ENCODE results near the gene PDLIM7. TPM values are rescaled to one million over a fixed set of nuclear protein-coding genes. Genes with fewer than 3 reads are reported as not detected.

PDLIM7 gene
- total and polyA plus RNA-seq, 2 donors (not counting 3 experiments of a cell fraction or from before 2014, with no cell fraction given), result 314 to 318 TPM

DNA sequence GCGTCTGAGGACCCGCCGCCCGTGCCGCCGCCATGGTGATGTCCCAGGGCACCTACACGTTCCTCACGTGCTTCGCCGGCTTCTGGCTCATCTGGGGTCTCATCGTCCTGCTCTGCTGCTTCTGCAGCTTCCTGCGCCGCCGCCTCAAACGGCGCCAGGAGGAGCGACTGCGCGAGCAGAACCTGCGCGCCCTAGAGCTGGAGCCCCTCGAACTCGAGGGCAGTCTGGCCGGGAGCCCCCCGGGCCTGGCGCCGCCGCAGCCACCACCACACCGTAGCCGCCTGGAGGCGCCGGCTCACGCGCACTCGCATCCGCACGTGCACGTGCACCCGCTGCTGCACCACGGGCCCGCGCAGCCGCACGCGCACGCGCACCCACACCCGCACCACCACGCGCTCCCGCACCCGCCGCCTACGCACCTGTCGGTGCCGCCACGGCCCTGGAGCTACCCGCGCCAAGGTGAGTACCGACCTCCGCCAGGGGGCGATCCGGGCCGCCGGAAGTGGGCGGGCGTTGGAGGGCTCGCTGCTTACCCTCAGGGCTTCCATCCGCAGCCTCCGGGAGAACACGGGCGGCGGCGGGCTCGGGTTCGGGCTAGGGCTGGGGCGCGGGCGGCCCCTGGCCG is 42.3 kb downstream of the PDLIM7 start:
- TF ChIP-seq, protein P1, sequence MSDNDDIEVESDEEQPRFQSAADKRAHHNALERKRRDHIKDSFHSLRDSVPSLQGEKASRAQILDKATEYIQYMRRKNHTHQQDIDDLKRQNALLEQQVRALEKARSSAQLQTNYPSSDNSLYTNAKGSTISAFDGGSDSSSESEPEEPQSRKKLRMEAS (IDR thresholded peaks at IDR 0.05; ENCODE audit: insufficient read depth, insufficient read length), result peak; percentile 31
- peak; percentile 82 for TF ChIP-seq POLR2AphosphoS5 (IDR thresholded peaks at IDR 0.05; ENCODE audit: insufficient read depth, low read depth, low read length)
- no peak for TF ChIP-seq JUN (IDR thresholded peaks at IDR 0.05; ENCODE audit: borderline replicate concordance, insufficient read depth, insufficient read length, low read depth)
- TF ChIP-seq, protein P2, sequence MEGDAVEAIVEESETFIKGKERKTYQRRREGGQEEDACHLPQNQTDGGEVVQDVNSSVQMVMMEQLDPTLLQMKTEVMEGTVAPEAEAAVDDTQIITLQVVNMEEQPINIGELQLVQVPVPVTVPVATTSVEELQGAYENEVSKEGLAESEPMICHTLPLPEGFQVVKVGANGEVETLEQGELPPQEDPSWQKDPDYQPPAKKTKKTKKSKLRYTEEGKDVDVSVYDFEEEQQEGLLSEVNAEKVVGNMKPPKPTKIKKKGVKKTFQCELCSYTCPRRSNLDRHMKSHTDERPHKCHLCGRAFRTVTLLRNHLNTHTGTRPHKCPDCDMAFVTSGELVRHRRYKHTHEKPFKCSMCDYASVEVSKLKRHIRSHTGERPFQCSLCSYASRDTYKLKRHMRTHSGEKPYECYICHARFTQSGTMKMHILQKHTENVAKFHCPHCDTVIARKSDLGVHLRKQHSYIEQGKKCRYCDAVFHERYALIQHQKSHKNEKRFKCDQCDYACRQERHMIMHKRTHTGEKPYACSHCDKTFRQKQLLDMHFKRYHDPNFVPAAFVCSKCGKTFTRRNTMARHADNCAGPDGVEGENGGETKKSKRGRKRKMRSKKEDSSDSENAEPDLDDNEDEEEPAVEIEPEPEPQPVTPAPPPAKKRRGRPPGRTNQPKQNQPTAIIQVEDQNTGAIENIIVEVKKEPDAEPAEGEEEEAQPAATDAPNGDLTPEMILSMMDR (IDR thresholded peaks at IDR 0.05; ENCODE audit: extremely low read depth in 1 of 2, insufficient read depth in 1 of 2, low read depth in 1 of 2, low read length in 2 of 2), result peak; percentile 63 to 73
- TF ChIP-seq POLR2A (IDR thresholded peaks at IDR 0.05; ENCODE audit: low read depth, low read length), result no peak
- Histone ChIP-seq H3K27ac (ENCODE audit: insufficient read depth, low read depth, low read length) (peak overlapping the region; percentile 77), H3K9me3 (replicated peaks; ENCODE audit: control insufficient read depth, insufficient read depth, low read length) (no peaks in the 10 kb centered on the region), H2AFZ (ENCODE audit: low read depth, low read length) (peak overlapping the region; percentile 23), H3K4me1 (ENCODE audit: control insufficient read depth, extremely low read depth, insufficient read depth, low read length) (peaks cover 28% of the 10 kb centered on the region), H3K36me3 (ENCODE audit: control insufficient read depth in 2 of 2, extremely low read depth in 1 of 2, insufficient read depth in 2 of 2, low read length in 2 of 2) (peaks cover 7 to 30% of the 10 kb centered on the region in 2 experiments), H3K4me3 (replicated peaks in 1 of 3; ENCODE audit: insufficient read depth in 1 of 3, low read depth in 1 of 3, low read length in 3 of 3) (peak overlapping the region; percentile 6 to 38 (median 21)), H3K79me2 (ENCODE audit: control insufficient read depth, insufficient read depth, low read length) (no peaks in the 10 kb centered on the region), H3K9ac (replicated peaks; ENCODE audit: extremely low read depth, insufficient read depth, low read length) (peak overlapping the region; percentile 80), H4K20me1 (replicated peaks; ENCODE audit: control insufficient read depth, extremely low read depth, insufficient read depth, low read length) (no peaks in the 10 kb centered on the region), H3K4me2 (ENCODE audit: insufficient read depth, low read length) (peak overlapping the region; percentile 61), H3K9me1 (replicated peaks; ENCODE audit: control insufficient read depth, extremely low read depth, insufficient read depth, low read length) (no peaks in the 10 kb centered on the region), H3K27me3 (ENCODE audit: control insufficient read depth in 2 of 2, insufficient read depth in 2 of 2, low read length in 2 of 2) (no peaks in the 10 kb centered on the region)
- BruUV-seq (replicated peaks), result no TSS peak
- intact Hi-C loops (cut with micrococcal nuclease), result loop anchor here (2.0 kb wide), 3 partner anchors 28 to 146 kb away; partner anchors contain the start of gene GRK6
- DNase-seq (ENCODE audit: low read depth, low spot score) (peak; percentile 75), FAIRE-seq (peak; percentile 24)
- dilution Hi-C loops (cut with MboI; ENCODE audit: extremely low pct_ligation_motif_present, low sequenced_read_pairs), result no loop called here
- CTCF ChIA-PET, result interaction anchor here (0.7 to 13.5 kb wide), 35 partner anchors 9 to 1725 kb away, joined by 3 to 288 read pairs (median 4); partner anchors contain the start of genes DBN1, F12, GRK6 and PDLIM7
- POLR2A ChIA-PET, result interaction anchor here (0.7 to 2.5 kb wide), 2 partner anchors 9 to 65 kb away, joined by 3 to 12 read pairs; partner anchors contain the start of gene PRR7
